Measurements from ENCODE around the gene PRDM11.
A peak's percentile ranks its signal among the peaks of the same experiment; 100 is the strongest.
"Not testable (repeated sequence)": the region's sequence is repeated elsewhere in the genome, so short reads cannot be mapped to it uniquely, and the experiment has no call there.

The PRDM11 gene

GRCh38 chr11:45238724-45239123, 92.3 kb downstream of the PRDM11 start:
- no peak for DNase-seq

DNA sequence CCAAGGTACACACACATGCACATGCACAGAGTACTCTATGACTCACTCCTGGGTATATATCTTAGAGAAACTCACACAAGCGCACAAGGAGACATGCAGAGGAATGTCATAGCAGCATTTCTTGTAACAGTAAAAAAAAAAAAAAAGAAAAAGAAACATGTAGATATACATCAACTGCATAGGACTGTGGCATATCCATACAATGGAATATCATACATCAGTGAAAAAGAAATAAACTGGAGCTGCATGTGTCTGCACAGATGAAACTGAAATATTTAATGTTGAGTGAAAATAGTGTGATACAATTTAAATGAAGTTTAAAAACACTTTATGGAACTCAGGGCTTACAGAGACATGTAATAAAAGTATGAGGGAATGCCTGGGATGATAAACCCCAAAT, 93.3 kb downstream of the PRDM11 start:
- no peak for DNase-seq

DNA sequence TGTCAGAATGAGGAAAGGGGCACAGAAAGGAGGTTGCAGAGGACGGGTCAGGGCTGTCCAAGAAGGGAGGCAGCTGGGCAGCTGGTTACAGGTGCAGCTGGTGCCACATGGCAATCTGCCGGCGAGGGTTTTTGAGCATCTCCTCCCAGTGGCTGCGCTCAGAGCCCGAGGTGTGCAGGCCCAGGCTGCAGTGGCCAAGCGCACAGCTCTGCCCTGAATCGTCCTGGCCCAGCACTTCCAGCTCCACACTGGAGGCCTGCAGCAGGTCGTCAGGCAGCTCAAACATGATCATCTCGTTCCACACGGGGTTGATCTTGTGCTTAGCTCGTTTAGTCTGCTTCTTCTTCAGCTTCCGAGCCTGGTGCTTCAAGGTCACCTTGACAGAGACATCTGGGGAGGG, 97.5 kb downstream of the PRDM11 start:
- DNase-seq = peak in 1 of 2 experiments; percentile 36

GRCh38 chr11:45245218-45246045, 99.0 kb downstream of the PRDM11 start:
- no peak for DNase-seq

DNA sequence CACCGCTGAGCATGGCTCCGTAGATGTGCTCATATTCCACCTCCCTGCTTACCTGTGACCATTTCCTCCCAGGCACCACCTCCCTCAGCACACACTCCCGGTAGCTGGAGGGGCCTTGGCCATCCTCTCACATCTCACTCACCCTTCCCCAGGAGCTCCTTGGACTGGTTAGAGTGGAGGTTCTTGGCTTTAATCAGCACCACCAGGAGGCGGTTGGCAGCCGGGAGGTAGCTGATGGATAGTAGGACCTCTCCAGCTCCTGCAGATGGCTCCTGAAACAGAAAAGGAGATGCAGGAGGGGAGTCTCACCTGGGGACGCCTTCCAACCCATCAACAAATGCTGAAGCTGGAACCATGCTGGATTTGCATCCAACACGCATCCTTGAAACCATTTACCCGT, 99.8 kb downstream of the PRDM11 start:
- no peak for DNase-seq

DNA sequence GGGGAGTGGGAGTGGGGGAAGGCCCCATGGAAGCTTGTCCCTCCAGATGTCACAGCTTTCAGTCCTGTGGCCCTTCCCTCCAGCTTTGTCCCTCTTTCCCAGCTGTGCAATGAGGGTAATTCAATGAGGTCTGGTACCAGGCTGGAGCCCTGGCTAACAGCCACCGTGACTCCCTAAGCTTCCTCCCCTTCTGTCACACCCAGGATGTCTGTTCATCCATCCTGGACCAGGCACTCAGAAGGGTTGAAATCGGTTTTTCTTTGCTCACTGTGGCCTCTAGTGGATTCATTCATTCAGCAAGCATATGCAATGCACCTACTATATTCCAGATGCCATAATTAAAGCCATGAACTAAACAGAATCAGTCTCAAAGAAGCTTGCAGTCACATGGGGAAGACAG, 101.0 kb downstream of the PRDM11 start:
- peak; percentile 86 to 94 for DNase-seq

DNA sequence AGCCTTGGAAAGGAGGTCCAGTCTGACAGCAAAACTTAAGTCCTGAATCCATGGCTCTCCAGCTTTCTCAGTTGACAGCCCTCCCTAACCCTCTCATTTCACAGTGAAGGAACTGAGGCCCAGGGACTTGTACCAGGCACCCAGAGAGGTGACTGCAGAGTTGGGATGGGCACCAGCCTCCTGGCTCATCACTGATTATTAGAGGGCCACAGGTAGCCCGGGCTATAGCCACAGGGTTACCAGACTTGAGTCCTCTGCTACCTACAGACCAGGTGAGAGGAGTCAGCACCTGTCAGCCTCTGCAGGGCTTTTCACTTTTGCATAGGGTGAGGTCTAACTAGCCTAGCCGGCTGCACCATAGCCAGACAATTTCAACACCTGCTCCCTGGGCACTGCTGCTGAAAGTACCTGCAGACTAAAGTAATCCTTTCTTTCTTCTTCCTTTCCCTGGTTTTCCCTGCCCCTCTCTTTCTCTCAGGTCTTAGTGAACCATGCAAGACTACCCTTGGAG, 102.1 kb downstream of the PRDM11 start:
- DNase-seq = no peak

- not testable (repeated sequence) for DNase-seq
Observed at GRCh38 chr11:45249372-45249771, 102.9 kb downstream of the PRDM11 start.

- DNase-seq = peak in 1 of 2 experiments; percentile 52
Observed at GRCh38 chr11:45250035-45250718, 103.7 kb downstream of the PRDM11 start.

DNA sequence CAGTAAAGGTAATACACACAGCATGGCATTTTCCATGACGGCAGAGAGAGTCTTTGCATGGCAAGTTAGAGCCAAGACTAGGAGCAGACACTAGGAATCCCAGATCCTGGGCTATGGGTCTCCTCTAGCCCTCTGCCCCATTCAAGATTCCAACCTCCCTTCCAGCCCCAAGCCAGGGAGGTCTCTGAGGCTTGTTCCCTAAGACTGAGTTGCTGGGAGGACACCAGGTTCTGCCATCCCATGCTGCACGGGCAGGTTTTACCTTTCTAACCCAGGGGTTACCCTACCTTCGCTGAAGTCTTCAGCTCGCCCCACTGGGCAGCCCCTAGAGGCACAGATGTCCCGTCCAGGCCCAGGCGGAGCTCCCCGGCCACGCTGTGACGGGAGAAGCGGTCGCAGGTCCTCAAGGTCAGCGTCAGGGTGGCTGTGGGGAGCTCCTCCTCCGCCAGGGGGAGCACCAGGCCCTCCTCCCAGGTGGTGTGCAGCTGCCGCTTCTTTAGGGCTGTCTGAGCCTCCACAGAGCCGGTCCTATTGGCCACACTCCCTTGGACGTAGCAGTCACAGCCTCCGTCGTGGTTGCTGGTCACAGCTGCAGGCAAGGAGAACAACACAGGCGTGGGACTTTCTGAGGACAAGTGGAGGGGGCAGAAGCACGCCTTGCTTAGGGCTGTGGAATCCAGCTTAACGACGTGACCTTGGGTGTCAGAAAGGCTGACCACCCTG, 105.9 kb downstream of the PRDM11 start:
- peak; percentile 12 to 54 for DNase-seq

DNA sequence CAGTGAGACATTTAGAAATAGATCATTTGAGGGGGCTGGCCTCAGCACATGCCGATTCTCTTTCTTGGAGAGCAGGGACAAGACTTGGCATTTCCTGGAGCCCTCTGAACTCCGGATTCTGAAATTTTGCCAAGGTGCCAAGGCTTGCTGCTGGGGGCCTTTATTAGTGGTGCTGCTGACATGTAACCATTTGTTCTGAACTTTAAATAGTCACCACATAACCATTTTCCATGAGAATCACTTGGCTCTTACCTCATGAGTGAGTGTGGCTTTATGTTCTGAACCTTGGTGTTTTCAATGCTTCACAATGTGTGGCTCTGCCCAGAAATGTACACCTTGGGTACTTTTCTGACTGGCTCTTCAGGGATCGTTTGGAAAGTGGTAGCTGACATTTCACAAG, 106.4 kb downstream of the PRDM11 start:
- no peak for DNase-seq

GRCh38 chr11:45253640-45254039, 107.2 kb downstream of the PRDM11 start:
- peak; percentile 84 to 92 for DNase-seq

- no peak for DNase-seq
Observed at GRCh38 chr11:45254070-45254469, 107.6 kb downstream of the PRDM11 start.

DNA sequence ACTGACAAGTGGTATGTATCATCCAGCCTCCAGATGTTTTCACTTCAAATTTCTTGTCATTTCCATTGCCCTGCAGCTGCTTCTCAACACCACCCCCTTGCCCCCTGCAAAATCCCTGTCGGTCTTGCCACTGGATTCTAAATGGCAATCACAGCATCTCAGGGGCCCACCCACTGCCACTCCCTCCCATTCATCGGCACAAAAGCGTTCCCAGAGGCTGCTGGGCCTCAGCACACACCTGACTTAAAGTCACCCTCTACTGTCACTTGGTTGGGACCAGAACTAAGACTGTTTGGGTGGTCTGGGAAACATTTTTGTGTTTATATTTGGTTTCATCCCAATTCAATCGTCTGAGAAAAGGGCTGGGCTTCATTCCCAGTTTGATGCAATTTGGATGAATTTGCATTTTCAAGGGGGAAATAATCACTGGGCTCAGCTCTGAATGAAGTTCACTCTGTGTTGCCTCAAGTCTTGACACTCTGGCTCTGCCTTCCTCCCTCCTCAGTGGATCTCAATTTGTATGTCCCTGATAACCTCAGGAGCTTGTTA, 112.6 kb downstream of the PRDM11 start:
- no peak for DNase-seq

DNA sequence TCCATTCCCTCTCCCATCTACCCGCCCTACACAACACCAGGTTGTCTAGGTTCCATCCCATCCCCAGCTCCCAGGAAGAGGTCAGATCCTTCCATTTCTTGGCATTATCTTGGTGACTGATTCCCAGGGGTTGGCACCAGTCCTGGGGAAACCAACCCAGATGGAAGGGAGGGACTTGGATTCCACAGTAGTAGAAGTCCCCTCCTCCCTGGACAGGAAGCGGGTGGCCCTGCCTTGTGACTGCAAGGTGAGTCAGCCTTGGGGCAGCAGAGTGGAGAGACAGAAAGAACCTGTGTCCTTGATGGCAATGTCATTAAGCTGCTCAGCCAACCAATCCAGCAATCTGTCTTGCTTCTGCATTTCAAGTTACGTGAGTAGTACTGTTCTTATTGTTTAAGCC, 113.2 kb downstream of the PRDM11 start:
- no peak for DNase-seq

- DNase-seq = no peak
Observed at GRCh38 chr11:45260071-45260470, 113.6 kb downstream of the PRDM11 start.

GRCh38 chr11:45262900-45263299, 116.5 kb downstream of the PRDM11 start:
- peak; percentile 86 to 92 for DNase-seq

DNA sequence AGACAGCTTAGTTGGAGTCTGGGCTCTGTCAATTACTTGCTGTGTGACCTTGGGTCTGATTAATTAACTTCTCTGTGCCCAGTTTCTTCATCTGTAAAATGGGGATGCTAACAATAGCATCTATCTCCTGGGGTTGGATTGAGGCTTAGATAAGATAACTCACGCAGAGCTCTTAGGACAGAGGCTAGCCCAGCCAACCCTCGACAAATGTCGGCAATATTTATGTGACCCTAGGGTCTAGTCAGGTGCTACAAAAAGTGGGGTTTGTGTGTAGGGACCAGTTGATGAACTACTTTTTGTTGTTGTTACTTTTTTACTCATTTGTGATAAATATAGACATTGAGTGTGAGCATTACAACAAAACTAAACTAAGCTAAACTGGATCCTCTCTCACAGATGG, 117.3 kb downstream of the PRDM11 start:
- DNase-seq = no peak

- no peak for DNase-seq
Observed at GRCh38 chr11:45264839-45265515, 118.5 kb downstream of the PRDM11 start.

GRCh38 chr11:45265969-45266675, 119.7 kb downstream of the PRDM11 start:
- no peak for DNase-seq

DNA sequence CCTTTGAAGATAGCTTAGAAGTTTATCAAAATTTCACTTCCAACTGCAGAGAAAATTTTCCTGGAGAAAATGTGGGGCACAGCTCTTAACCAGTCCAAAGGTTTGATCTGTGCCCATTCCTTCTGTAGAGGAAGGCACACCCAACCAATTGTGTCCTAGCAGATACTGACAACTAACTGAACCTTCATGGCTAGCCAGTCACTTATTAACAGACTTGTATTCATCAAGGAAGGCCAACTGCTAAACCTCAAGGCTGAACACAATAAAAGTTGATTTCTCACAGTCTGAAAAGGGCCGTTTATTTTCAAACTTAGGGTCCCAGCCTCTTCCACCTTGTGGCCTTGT, 120.2 kb downstream of the PRDM11 start:
- DNase-seq = no peak

GRCh38 chr11:45267052-45267451, 120.6 kb downstream of the PRDM11 start:
- DNase-seq = no peak

Data from NCI-H524 (cell line).